Liver (tissue), 9 donors: ENCODE measurements around the gene SLC22A8. TPM values are rescaled to one million over a fixed set of nuclear protein-coding genes. Genes with fewer than 3 reads are reported as not detected.

Experiments used
- DNase-seq: peaks from one replicate; pipeline ENCODE4 v3.0.0-alpha.2; 2017; ENCODE audit warnings: low spot score
- H3K27ac ChIP-seq, 2 donors: one replicate each; pipeline ENCODE4 v1.7.0; 2013; ENCODE audit warnings: inconsistent platforms in 2 of 2, low read length in 2 of 2, control low read depth in 1 of 2, low read depth in 1 of 2, mild to moderate bottlenecking in 1 of 2
- H3K27me3 ChIP-seq, 4 donors: one replicate each; pipeline versions ENCODE4 v1.6.1 to v1.7.0; 2013; ENCODE audit warnings: low read length in 3 of 4, inconsistent platforms in 1 of 4, mild to moderate bottlenecking in 1 of 4, moderate library complexity in 1 of 4; ENCODE audit not compliant: control insufficient read depth in 4 of 4, insufficient read depth in 4 of 4
- H3K36me3 ChIP-seq, 4 donors: one replicate each; pipeline versions ENCODE4 v1.6.1 to v1.7.0; 2013; ENCODE audit warnings: low read length in 3 of 4, mild to moderate bottlenecking in 3 of 4, low read depth in 1 of 4, moderate library complexity in 1 of 4; ENCODE audit not compliant: control insufficient read depth in 4 of 4, insufficient read depth in 3 of 4
- H3K4me1 ChIP-seq, 4 donors: one replicate each; pipeline versions ENCODE4 v1.6.1 to v1.7.0; 2013; ENCODE audit warnings: low read length in 3 of 4, mild to moderate bottlenecking in 3 of 4, moderate library complexity in 1 of 4; ENCODE audit not compliant: control insufficient read depth in 4 of 4, insufficient read depth in 4 of 4
- H3K4me3 ChIP-seq, 3 donors: one replicate each; pipeline versions ENCODE4 v1.6.1 to v1.7.0; 2013; ENCODE audit warnings: low read length in 3 of 3, control low read depth in 1 of 3, low read depth in 1 of 3, mild to moderate bottlenecking in 1 of 3
- H3K9ac ChIP-seq, 2 donors: one replicate each; pipeline ENCODE4 v1.7.0; 2013; ENCODE audit warnings: low read length in 2 of 2, mild to moderate bottlenecking in 2 of 2, moderate library complexity in 2 of 2, control low read depth in 1 of 2, low read depth in 1 of 2
- H3K9me3 ChIP-seq, 4 donors: one replicate each; pipeline versions ENCODE4 v1.6.1 to v1.7.0; 2013; ENCODE audit warnings: low read length in 3 of 4; ENCODE audit not compliant: control insufficient read depth in 4 of 4
- EGR1 ChIP-seq, 2 donors: IDR thresholded peaks; 2 replicates each; pipeline ENCODE4 v1.6.1; 2016 to 2018; ENCODE audit warnings: antibody characterized with exemption in 2 of 2, low read depth in 2 of 2
- HNF4A ChIP-seq, 2 donors: conservative IDR thresholded peaks; 2 replicates each; pipeline ENCODE4 v1.6.1; 2016; ENCODE audit warnings: antibody characterized with exemption in 2 of 2, mild to moderate bottlenecking in 2 of 2
- JUND ChIP-seq, 2 donors: IDR thresholded peaks; 2 replicates each; pipeline ENCODE4 v1.6.1; 2016; ENCODE audit warnings: antibody characterized with exemption in 2 of 2
- NR2F2 ChIP-seq: IDR thresholded peaks from 2 replicates; pipeline ENCODE4 v1.6.1; 2016; ENCODE audit warnings: antibody characterized with exemption
- RAD21 ChIP-seq, 2 donors: IDR thresholded peaks; 2 replicates each; pipeline ENCODE4 v1.6.1; 2016; ENCODE audit warnings: antibody characterized with exemption in 2 of 2, mild to moderate bottlenecking in 2 of 2
- RXRA ChIP-seq, 2 donors: IDR thresholded peaks; 2 replicates each; pipeline ENCODE4 v1.6.1; 2017 to 2018; ENCODE audit warnings: antibody characterized with exemption in 2 of 2, mild to moderate bottlenecking in 1 of 2
- WGBS: extraction: QIAGEN DNeasy Blood & Tissue Kit; methylation state at CpG from one replicate; pipeline ENCODE4 v1.1.7; 2013; 5-methylcytosine and 5-hydroxymethylcytosine counted together
- polyA plus RNA-seq, 2 donors: library from polyadenylated mRNA; stranded (reverse) in 1 of 2; unstranded in 1 of 2; fragments of 200-250 nt in 1 of 2; fragments of >200 nt in 1 of 2; fragmentation: Nextera tagmentation in 1 of 2; extraction: Ambion mirVana in 1 of 2; gene quantifications; one replicate each; pipeline versions ENCODE4 v1.2.1 to v1.2.3, GENCODE V29; 2013 to 2015
- total RNA-seq, 2 donors: library from RNA; depleted of rRNA; stranded (reverse); fragments of >200 nt; gene quantifications; one replicate each; pipeline ENCODE4 v1.2.3, GENCODE V29; 2014
- TF ChIP-seq, protein P1 (sequence below): fragments of 150-350 bp; IDR thresholded peaks from 2 replicates; pipeline ENCODE4 v1.5.1; 2017; ENCODE audit warnings: improper control_type of control experiment, low read depth, low read length; ENCODE audit not compliant: missing input control
- TF ChIP-seq, protein P2 (sequence below): IDR thresholded peaks from 2 replicates; pipeline ENCODE4 v1.6.1; 2016; ENCODE audit warnings: antibody characterized with exemption, mild to moderate bottlenecking
- TF ChIP-seq, protein P3 (sequence below): IDR thresholded peaks from 2 replicates; pipeline ENCODE4 v1.6.1; 2016; ENCODE audit warnings: antibody characterized with exemption
- TF ChIP-seq, protein P4 (sequence below): IDR thresholded peaks from 2 replicates; pipeline ENCODE4 v1.6.1; 2016; ENCODE audit warnings: antibody characterized with exemption
- donor health status: healthy.
- donor health status: healthy.
- donor health status: healthy.
- donor health status: healthy.
- donor health status: healthy.

Gene SLC22A8
- total and polyA plus RNA-seq, 4 donors: not detected

DNA sequence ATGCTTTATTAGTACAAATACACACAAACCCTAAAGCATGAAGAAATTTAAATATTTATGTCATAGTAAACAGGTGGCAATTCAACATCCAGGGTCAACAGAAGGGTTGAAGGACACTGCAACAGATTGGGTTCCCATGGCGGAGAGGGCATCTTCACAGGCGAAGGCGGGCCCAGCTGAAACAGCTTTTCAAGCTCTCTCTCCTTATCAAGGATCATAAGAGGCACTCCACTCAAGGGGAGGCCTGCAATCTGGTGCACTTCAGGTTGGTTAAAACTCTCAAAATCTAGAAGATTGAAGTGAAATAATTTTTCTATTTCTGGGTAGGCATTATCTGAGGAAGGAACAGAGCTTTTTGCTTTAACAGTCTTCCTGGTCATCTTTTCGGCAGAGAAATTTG, 16.8 kb upstream of the SLC22A8 start:
- Histone ChIP-seq H3K27me3 (no peaks in the 10 kb centered on the region), H3K9me3 (no peaks in the 10 kb centered on the region), H3K27ac (no peak overlapping the region), H3K4me1 (peaks cover 0 to 11% (median 2%) of the 10 kb centered on the region in 4 donors), H3K36me3 (no peaks in the 10 kb centered on the region), H3K9ac (no peak overlapping the region), H3K4me3 (no peak overlapping the region)
- DNase-seq: no peak
- TF ChIP-seq EGR1 (IDR thresholded peaks at IDR 0.05; ENCODE audit: low read depth in 2 of 2): no peak
- 95% methylated on average over 4 of the region's 4 CpGs for WGBS

DNA sequence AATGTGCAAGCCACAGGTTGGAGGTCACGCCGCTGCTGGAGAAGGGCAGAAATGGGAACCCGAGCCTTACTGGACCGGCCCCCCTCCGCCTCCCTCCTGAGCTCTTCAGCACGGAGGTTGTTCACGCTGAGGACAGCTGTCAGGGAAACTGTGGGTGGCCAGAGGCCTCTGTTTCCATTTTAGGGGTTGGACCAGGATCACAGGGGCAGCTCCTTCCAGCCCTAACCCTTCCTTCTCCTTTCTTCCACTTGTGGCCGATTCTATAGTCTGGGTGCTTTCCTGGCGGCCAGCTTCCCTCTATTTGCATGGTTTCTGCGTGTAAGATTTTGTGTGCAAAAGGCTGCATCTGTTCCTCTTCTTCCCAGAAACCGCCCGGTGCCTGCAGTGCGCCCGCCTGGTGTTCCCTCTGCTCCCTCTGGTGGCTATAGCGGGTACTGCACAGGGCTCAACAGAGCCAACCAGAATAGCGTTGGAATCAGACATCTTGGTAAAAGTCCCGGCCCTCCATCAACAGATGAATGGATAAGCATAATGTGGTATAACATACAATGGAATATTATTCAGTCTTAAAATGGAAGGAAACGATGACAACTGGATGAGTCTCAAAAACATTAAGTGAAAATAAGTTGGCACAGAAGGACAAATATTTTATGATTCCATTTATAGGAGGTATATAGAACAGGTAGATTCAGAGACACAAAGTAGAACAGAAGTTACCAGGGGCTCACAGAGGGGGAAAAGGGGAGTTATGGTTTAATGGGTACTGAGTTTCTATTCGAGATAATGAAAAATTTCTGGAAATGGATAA, 8.4 kb upstream of the SLC22A8 start:
- H3K27ac ChIP-seq: no peak overlapping the region
- H3K9ac ChIP-seq: no peak overlapping the region
- TF ChIP-seq, protein P1, sequence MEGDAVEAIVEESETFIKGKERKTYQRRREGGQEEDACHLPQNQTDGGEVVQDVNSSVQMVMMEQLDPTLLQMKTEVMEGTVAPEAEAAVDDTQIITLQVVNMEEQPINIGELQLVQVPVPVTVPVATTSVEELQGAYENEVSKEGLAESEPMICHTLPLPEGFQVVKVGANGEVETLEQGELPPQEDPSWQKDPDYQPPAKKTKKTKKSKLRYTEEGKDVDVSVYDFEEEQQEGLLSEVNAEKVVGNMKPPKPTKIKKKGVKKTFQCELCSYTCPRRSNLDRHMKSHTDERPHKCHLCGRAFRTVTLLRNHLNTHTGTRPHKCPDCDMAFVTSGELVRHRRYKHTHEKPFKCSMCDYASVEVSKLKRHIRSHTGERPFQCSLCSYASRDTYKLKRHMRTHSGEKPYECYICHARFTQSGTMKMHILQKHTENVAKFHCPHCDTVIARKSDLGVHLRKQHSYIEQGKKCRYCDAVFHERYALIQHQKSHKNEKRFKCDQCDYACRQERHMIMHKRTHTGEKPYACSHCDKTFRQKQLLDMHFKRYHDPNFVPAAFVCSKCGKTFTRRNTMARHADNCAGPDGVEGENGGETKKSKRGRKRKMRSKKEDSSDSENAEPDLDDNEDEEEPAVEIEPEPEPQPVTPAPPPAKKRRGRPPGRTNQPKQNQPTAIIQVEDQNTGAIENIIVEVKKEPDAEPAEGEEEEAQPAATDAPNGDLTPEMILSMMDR: peak; percentile 100
- no peak for TF ChIP-seq JUND (IDR thresholded peaks at IDR 0.05)
- TF ChIP-seq RXRA (IDR thresholded peaks at IDR 0.05): no peak
- TF ChIP-seq, protein P2, sequence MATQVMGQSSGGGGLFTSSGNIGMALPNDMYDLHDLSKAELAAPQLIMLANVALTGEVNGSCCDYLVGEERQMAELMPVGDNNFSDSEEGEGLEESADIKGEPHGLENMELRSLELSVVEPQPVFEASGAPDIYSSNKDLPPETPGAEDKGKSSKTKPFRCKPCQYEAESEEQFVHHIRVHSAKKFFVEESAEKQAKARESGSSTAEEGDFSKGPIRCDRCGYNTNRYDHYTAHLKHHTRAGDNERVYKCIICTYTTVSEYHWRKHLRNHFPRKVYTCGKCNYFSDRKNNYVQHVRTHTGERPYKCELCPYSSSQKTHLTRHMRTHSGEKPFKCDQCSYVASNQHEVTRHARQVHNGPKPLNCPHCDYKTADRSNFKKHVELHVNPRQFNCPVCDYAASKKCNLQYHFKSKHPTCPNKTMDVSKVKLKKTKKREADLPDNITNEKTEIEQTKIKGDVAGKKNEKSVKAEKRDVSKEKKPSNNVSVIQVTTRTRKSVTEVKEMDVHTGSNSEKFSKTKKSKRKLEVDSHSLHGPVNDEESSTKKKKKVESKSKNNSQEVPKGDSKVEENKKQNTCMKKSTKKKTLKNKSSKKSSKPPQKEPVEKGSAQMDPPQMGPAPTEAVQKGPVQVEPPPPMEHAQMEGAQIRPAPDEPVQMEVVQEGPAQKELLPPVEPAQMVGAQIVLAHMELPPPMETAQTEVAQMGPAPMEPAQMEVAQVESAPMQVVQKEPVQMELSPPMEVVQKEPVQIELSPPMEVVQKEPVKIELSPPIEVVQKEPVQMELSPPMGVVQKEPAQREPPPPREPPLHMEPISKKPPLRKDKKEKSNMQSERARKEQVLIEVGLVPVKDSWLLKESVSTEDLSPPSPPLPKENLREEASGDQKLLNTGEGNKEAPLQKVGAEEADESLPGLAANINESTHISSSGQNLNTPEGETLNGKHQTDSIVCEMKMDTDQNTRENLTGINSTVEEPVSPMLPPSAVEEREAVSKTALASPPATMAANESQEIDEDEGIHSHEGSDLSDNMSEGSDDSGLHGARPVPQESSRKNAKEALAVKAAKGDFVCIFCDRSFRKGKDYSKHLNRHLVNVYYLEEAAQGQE: no peak
- peak; percentile 96 for TF ChIP-seq RAD21 (IDR thresholded peaks at IDR 0.05)
- TF ChIP-seq HNF4A (conservative IDR thresholded peaks at IDR 0.05): no peak
- TF ChIP-seq NR2F2: no peak
- 15% methylated on average over 19 of the region's 19 CpGs for WGBS
- H3K4me1 ChIP-seq: peaks cover 0 to 5% (median 1%) of the 10 kb centered on the region in 4 donors
- DNase-seq: peak; percentile 89
- H3K4me3 ChIP-seq: no peak overlapping the region
- no peaks in the 10 kb centered on the region for H3K27me3 ChIP-seq
- H3K9me3 ChIP-seq: no peaks in the 10 kb centered on the region
- no peaks in the 10 kb centered on the region for H3K36me3 ChIP-seq

DNA sequence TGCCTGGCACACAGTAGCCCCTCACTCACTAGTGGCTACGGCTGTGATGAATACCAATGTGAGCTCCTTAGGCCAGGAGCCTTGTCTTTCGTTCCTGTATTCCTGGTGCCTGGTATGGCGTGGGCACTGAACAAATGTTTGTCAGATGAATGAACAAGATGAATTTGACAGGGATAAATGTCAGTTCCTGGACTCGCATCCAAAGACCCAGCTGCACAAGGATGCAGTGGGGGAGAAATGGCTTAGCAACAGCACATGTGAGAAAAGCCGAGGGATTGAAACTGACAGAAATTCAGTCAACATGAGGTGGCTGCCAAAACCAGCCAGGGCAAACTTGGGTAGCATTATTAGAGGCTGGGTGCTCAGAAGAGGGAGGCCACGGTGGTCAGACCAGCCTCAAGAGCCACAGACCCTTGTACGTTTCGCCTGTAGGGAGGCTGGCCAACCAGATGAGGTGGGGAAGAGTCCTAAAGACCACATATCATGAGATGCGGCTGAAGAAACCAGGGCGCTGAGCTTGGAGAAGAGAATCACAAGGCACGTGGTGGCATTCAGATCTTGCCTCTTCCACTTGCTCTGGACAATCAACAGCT, 7.7 kb upstream of the SLC22A8 start:
- no peak overlapping the region for H3K4me3 ChIP-seq
- H3K9ac ChIP-seq: no peak overlapping the region
- whole genome bisulfite sequencing: 87% methylated on average over 11 of the region's 11 CpGs
- H3K4me1 ChIP-seq: peaks cover 0 to 5% (median 1%) of the 10 kb centered on the region in 4 donors
- no peaks in the 10 kb centered on the region for H3K27me3 ChIP-seq
- H3K27ac ChIP-seq: no peak overlapping the region
- H3K9me3 ChIP-seq: no peaks in the 10 kb centered on the region
- DNase-seq: no peak
- H3K36me3 ChIP-seq: no peaks in the 10 kb centered on the region
- TF ChIP-seq NR2F2: no peak
- TF ChIP-seq, protein P1: no peak
- TF ChIP-seq, protein P3, sequence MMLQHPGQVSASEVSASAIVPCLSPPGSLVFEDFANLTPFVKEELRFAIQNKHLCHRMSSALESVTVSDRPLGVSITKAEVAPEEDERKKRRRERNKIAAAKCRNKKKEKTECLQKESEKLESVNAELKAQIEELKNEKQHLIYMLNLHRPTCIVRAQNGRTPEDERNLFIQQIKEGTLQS: no peak
- TF ChIP-seq, protein P4, sequence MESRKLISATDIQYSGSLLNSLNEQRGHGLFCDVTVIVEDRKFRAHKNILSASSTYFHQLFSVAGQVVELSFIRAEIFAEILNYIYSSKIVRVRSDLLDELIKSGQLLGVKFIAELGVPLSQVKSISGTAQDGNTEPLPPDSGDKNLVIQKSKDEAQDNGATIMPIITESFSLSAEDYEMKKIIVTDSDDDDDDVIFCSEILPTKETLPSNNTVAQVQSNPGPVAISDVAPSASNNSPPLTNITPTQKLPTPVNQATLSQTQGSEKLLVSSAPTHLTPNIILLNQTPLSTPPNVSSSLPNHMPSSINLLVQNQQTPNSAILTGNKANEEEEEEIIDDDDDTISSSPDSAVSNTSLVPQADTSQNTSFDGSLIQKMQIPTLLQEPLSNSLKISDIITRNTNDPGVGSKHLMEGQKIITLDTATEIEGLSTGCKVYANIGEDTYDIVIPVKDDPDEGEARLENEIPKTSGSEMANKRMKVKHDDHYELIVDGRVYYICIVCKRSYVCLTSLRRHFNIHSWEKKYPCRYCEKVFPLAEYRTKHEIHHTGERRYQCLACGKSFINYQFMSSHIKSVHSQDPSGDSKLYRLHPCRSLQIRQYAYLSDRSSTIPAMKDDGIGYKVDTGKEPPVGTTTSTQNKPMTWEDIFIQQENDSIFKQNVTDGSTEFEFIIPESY: no peak
